Erythroblast (primary cell): ENCODE measurements around the gene CFB.

Source experiments
- GATA1 ChIP-seq: IDR thresholded peaks from 2 replicates; pipeline ENCODE4 v1.6.1; 2011; ENCODE audit warnings: low read depth, mild to moderate bottlenecking, control low read depth, low read length, moderate library complexity
- POLR2A ChIP-seq: IDR thresholded peaks from 2 replicates; pipeline ENCODE4 v1.6.1; 2011; ENCODE audit warnings: mild to moderate bottlenecking, low read length

DNA sequence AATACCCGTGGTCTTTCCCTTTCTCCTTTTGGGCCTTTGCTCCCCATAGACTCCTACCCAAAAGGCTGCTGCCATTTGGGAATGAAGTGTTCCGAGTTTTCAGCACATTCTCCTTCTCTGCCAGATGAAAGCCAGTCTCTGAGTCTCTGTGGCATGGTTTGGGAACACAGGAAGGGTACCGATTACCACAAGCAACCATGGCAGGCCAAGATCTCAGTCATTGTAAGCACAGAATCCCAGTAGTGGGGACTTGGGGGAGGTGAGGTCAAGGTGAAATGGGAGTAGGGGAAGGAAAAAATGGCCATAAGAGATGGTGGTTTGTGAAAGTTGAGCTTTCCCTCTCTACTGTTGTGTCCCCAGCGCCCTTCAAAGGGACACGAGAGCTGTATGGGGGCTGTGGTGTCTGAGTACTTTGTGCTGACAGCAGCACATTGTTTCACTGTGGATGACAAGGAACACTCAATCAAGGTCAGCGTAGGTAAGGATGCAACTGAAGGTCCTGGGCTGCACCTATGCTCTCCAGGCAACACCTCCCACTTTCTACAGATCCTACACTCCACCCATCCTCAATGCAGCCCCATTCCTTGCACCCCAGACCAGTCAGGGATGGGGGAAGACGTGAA is 4.1 kb downstream of the CFB start:
- TF ChIP-seq POLR2A: peak; percentile 15
- TF ChIP-seq GATA1: no peak
